Mononuclear cell (primary cell): ENCODE results near the gene ZBTB45. TPM values are rescaled to one million over a fixed set of nuclear protein-coding genes. Genes with fewer than 3 reads are reported as not detected.

Experiments
- H3K27me3 ChIP-seq: 2 replicates; pipeline ENCODE4 v1.6.0; 2011; ENCODE audit warnings: low read length, control low read depth; ENCODE audit not compliant: insufficient read depth
- H3K4me1 ChIP-seq: 2 replicates; pipeline ENCODE4 v1.5.1; 2011; ENCODE audit warnings: mild to moderate bottlenecking, low read length, control low read depth; ENCODE audit not compliant: insufficient read depth
- H3K4me3 ChIP-seq: 2 replicates; pipeline ENCODE4 v1.5.1; 2011; ENCODE audit warnings: mild to moderate bottlenecking, low read length, moderate library complexity
- H3K9me3 ChIP-seq: 2 replicates; pipeline ENCODE4 v1.5.1; 2011; ENCODE audit warnings: low read depth, mild to moderate bottlenecking, control low read depth, low read length
- total RNA-seq: library from RNA; depleted of rRNA; stranded (reverse); fragments of >200 nt; gene quantifications from one replicate; pipeline ENCODE4 v1.2.3, GENCODE V29; 2012

Gene ZBTB45
- total RNA-seq = 2.7 TPM

DNA sequence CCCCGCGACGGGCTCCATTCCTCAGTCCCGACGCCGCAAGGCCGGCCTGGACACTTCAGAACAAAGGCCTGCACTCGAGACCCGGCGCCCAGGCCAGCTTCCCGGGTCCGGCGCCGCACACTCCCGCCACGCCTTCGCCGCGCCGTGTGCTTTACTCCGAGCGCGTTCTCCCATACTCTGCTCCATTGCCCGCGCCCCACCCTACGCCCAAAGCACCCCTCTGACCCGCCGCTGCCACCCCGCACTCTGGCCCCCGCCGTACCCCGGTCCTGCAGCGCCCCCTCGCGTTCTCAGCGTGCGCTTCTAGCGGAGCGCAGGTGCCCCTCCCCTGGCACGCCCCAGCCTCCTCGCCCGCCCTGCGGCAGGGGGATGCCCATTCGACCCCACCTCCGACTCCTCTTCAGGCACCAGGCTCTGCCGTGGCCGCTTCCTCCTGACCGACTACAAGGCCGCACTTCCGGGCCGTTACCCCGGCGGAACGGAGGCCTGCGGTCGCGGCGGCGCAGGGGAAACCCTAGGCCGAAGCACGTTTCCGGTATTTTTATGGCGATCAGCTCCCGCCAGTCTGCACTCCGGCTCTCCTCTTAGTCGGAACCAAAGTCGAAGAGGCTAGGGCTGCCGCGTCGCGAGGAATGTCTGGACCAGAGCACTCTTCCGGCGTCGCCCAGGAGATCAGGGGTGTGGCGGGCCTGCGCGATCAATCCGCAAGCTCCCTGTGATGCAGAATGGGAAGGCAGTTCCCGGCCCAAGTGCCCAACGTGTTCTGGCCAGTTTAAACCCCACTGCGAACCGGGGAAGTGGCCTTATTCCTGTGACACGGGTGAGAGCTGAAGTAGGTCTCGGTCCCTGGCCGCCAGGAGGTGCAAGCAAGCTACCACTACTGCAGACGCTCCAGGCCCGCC is at the start of gene ZBTB45:
ZBTB45 (minus strand) TSS at position 456 of the 902 bp plus-strand sequence. CDS start 2,137 bp downstream, outside the sequence.
- Histone ChIP-seq H3K4me3 (peak within 1 kb of the TSS; percentile 73), H3K4me1 (peaks cover 25% of the 10 kb centered on the region), H3K27me3 (no peaks in the 10 kb centered on the region), H3K9me3 (no peaks in the 10 kb centered on the region)

DNA sequence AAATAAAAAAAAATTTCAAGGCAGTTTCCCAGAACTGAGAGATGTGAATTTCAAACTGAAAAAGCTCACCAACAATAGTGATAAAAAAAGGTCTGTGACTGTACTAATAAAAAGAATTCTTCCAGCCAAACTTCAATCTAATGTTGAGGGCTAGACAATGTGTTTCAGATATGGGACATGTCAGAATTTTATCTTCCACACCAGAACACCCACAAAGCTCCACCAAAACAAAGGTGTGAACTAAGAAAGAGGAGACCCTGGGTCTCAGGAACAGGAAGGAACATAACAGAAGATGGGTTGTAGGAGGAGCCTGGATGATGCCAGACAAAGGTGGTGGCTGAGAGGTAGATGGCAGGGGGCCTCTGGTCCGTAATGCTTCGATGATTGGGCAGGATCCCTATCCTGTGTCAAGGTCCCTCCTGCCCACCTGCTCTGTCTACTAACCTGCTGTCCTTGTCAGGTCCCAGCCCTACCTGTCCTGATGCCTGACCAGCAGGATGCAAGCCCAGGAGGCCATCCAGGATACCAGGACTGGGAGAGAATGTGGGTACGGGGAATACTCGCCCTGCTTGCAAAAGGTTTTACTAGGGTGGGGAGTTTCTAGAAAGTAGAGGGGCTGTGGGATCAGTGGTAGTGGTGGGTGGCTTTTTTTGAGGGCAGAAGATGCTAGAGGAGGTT is 49.0 kb upstream of the ZBTB45 start:
- Histone ChIP-seq H3K9me3 (no peaks in the 10 kb centered on the region), H3K4me3 (no peak overlapping the region), H3K27me3 (peaks cover 5% of the 10 kb centered on the region), H3K4me1 (peaks cover 14% of the 10 kb centered on the region)

- Histone ChIP-seq H3K4me3 (no peak overlapping the region), H3K27me3 (peaks cover 16% of the 10 kb centered on the region), H3K4me1 (peaks cover 23% of the 10 kb centered on the region), H3K9me3 (no peaks in the 10 kb centered on the region)
Measured at GRCh38 chr19:58566989-58567388, 47.4 kb upstream of the ZBTB45 start.

GRCh38 chr19:58563823-58564222 is 44.2 kb upstream of the ZBTB45 start:
- Histone ChIP-seq H3K4me3 (no peak overlapping the region), H3K4me1 (peaks cover 36% of the 10 kb centered on the region), H3K9me3 (no peaks in the 10 kb centered on the region), H3K27me3 (peaks cover 16% of the 10 kb centered on the region)

DNA sequence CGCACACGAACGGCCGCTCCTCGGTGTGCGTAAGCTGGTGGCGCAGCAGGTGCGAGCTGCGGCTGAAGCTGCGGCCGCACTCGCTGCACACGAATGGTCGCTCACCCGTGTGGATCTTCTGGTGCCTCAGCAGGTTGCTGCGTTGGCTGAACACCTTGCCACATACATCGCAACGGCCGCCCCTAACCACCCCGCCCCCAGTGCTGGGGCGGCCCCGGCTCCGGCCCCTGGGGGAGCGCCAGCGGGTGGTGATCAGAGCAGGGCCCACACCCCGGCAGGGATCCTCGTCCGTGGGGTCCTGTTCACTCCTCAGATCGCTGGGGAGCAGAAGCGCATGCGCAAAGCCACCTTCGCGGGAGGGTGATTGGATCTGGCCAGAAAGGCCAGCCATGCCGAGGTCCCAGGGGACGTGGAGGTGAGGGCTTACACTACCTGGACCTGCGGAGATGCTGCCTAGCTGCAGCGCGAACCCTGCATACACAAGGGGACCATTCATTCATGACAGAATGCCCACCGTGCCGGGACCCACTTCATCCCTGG is 43.5 kb upstream of the ZBTB45 start:
- Histone ChIP-seq H3K9me3 (no peaks in the 10 kb centered on the region), H3K4me3 (peak overlapping the region; percentile 23), H3K4me1 (peaks cover 36% of the 10 kb centered on the region), H3K27me3 (peaks cover 16% of the 10 kb centered on the region)

- Histone ChIP-seq H3K4me1 (peaks cover 42% of the 10 kb centered on the region), H3K4me3 (peak overlapping the region; percentile 23), H3K27me3 (peaks cover 16% of the 10 kb centered on the region), H3K9me3 (no peaks in the 10 kb centered on the region)
Measured at GRCh38 chr19:58562122-58563033, 42.8 kb upstream of the ZBTB45 start.

GRCh38 chr19:58561373-58562121 is 41.9 kb upstream of the ZBTB45 start:
- no peak overlapping the region for H3K4me3 ChIP-seq
- no peaks in the 10 kb centered on the region for H3K9me3 ChIP-seq
- H3K4me1 ChIP-seq = peaks cover 50% of the 10 kb centered on the region
- H3K27me3 ChIP-seq = peaks cover 16% of the 10 kb centered on the region

DNA sequence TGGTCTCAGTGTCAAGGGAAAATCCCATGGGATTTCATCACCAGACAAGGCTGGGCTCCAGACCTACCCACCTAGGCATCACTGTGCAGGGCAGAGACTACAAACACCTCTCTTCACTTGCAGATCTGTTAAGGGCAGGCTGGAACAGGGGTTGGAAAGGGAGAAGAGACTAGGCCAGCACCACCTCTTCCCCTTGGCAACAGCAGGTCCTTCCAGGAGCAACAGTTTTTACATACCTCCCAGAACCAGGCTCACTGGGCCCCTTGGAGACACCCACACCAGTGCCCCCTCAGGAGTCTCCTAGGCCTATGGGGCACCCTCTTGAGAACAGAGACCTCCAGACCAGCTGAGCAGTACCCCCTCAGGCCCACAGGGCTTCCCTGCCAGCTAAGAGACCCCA is 41.3 kb upstream of the ZBTB45 start:
- H3K9me3 ChIP-seq = no peaks in the 10 kb centered on the region
- peaks cover 55% of the 10 kb centered on the region for H3K4me1 ChIP-seq
- H3K27me3 ChIP-seq = peaks cover 16% of the 10 kb centered on the region
- H3K4me3 ChIP-seq = no peak overlapping the region

DNA sequence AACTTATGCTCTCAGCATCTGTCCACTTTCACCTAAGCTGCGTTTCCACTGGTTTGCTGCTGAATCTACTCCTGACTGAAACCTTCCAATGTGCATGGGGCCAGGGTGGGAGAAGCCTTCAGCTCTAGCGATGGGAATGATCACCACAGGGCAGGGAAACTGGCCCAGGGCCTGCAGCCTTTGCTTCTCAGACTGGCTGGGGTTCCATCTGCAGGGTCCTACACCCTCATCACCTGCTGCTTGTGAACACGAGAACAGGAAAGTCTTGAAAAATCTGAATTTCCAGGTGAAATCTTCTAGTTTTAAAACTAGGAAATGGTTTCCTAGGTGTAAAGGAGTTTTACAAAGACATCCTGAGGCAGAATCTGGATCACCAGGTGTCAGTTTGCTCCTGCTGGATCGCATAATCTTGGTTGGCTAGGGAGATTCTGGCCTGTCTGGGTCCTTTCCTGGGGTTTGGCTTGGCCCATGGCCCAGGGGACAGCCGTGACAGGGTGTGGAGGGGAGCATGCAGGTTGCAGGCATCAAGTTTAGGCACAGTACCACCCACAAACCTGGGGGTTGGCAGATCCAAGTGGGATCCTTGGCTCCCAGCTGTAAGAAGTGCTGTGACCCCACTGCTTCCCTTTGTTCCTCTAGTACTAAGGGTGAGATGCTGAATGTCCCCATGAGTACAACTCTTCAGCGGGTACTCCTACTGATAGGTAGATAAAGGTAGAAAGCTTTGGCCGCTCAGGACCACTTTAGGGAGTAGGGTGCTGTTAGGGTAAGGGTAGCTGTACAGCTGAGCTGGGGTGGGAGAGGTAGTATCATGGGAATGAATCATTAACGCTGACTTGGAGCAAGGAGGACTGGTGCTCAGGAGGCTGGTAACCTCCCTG is 40.6 kb upstream of the ZBTB45 start:
- H3K9me3 ChIP-seq = no peaks in the 10 kb centered on the region
- H3K27me3 ChIP-seq = peaks cover 16% of the 10 kb centered on the region
- H3K4me3 ChIP-seq = no peak overlapping the region
- H3K4me1 ChIP-seq = peaks cover 60% of the 10 kb centered on the region

GRCh38 chr19:58559275-58560006 is 39.8 kb upstream of the ZBTB45 start:
- H3K9me3 ChIP-seq = no peaks in the 10 kb centered on the region
- peak overlapping the region; percentile 67 for H3K4me3 ChIP-seq
- peaks cover 16% of the 10 kb centered on the region for H3K27me3 ChIP-seq
- peaks cover 66% of the 10 kb centered on the region for H3K4me1 ChIP-seq

DNA sequence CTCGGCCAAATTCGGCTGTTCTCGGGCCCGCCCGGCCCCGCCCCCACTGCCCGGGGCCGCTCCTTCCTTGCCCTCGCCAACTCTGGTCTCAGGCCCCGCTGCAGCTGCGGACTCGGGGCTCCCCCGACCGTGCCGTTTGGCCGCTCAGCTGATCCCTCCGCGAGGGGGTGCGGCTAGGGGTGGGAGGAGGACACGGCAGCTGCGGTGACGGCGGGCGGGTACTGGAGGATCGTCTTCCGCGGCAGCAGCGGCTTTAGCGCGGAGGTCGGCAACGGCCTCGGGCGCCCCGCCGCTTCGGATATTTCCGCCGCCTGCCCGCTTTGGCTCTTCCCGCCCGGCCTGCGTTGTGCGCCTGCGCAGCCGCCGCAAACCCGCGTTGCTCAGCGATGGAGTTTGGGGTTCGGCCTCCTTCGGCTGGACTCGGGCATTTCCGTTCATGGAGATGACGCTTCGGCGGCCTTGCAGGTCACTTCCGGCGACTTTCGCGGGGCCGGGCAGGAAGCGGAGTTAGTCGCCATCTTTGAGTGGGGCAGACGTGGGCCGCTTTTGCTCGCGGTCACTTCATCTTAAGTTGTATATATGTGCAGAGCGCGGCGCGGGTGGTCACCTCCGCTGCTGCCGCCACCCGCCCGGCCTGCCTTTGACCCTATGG is 39.1 kb upstream of the ZBTB45 start:
- Histone ChIP-seq H3K4me3 (peak overlapping the region; percentile 67), H3K9me3 (no peaks in the 10 kb centered on the region), H3K4me1 (peaks cover 73% of the 10 kb centered on the region), H3K27me3 (peaks cover 11% of the 10 kb centered on the region)

DNA sequence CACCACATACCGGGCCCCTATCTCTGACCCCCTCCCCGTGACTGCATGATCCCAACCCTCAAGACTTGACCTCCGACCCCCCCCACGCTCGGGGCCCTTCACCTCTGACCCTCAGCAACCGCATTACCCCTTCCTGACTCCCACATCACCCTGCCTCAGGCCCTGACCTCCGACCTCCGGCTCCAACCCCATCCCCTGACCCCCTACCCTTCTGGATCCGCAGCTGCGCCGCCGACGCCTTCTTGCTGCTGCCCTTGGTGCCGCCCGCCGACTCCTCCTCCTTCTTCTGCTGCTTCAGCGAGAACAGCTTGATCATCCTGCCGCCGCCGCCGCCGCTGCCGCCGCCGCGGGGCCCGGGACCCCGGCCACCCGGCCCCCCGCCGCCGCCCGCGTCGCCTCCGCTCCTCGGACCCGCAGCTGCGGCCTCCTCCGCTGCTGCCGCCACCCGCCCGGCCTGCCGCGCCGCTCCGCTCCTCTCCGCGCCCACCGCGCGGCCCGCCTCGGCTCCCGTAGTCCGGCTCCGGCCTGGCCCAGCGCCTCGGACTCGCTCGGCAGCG is 38.5 kb upstream of the ZBTB45 start, which contains the start of gene UBE2M:
UBE2M (minus strand) TSS at position 546 of the 557 bp plus-strand sequence; CDS start at position 316, 230 bp downstream.
- H3K4me3 ChIP-seq = peak within 1 kb of the TSS; percentile 67
- peaks cover 7% of the 10 kb centered on the region for H3K27me3 ChIP-seq
- H3K9me3 ChIP-seq = no peaks in the 10 kb centered on the region
- peaks cover 72% of the 10 kb centered on the region for H3K4me1 ChIP-seq
